GM12873 (cell line): ENCODE data around the gene ICAM1.

Source experiments
- TF ChIP-seq, protein P1 (sequence below): IDR thresholded peaks from 2 replicates; pipeline ENCODE4 v1.5.1; 2012; ENCODE audit warnings: low read depth, mild to moderate bottlenecking, moderate library complexity, low read length, control low read depth; ENCODE audit not compliant: insufficient read depth; ENCODE audit errors: missing control alignments

Gene ICAM1

GRCh38 chr19:10321874-10322835 is 51.2 kb downstream of the ICAM1 start:
- TF ChIP-seq, protein P1, sequence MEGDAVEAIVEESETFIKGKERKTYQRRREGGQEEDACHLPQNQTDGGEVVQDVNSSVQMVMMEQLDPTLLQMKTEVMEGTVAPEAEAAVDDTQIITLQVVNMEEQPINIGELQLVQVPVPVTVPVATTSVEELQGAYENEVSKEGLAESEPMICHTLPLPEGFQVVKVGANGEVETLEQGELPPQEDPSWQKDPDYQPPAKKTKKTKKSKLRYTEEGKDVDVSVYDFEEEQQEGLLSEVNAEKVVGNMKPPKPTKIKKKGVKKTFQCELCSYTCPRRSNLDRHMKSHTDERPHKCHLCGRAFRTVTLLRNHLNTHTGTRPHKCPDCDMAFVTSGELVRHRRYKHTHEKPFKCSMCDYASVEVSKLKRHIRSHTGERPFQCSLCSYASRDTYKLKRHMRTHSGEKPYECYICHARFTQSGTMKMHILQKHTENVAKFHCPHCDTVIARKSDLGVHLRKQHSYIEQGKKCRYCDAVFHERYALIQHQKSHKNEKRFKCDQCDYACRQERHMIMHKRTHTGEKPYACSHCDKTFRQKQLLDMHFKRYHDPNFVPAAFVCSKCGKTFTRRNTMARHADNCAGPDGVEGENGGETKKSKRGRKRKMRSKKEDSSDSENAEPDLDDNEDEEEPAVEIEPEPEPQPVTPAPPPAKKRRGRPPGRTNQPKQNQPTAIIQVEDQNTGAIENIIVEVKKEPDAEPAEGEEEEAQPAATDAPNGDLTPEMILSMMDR, result no peak

DNA sequence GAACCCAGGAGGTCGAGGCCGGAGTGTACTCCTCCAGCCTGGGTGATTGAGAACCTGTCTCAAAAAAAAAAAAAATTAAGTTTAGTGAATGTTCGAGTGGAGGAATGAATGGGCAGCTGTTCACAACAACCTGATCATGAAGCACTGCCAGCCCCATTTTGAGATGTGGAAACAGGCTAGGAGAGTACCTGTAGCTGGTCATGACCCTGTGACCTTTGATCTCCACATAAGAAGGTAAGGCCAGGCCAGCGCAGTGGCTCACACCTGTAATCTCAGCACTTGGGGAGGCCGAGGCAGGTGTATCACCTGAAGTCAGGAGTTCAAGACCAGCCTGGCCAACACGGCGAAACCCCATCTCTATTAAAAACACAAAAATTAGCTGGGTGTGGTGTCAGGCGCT is 54.8 kb downstream of the ICAM1 start:
- TF ChIP-seq, protein P1, result no peak

GRCh38 chr19:10327793-10328192 is 56.9 kb downstream of the ICAM1 start:
- TF ChIP-seq, protein P1, result no peak

DNA sequence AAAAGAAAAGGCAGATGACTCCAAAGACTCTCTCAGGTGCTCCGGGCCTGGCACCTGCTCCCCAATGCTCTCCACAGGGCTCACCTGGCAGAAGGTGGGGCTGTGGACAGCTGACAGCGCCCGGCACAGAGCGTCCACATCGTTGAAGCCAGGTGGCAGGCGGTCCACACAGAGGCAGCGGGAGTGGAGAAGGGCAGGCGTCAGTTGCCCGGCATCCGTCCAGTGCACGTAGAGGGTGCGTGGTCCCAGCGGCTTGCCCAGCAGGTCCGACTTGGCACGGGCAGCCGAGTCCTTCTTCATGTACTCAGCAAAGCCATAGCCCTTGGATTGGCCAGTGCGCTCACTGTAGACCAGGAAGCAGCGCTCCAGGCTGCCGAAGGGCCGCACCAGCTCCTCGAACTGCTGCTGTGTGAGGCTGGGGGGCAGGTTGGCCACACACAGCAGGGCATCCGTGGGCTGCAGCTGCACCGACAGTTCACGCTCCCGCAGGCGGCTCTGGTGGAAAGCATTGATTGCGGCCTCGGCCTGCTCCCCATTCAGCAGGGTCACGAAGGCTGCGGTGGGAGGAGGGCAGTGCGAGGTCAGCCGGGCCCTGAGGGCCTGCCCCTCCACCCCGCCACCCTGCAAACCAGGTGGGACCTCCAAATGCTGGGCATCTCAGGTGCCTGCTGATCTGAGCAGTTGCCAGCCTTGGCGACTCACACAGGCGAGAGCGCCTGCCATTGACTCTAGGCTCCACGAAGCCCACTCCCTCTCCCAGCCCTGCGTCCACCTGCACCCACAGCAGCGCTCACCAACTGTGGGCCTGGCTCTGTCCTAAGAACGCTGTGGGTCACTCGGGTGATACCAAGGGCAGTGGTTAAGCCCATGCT is 57.9 kb downstream of the ICAM1 start:
- TF ChIP-seq, protein P1, result no peak

DNA sequence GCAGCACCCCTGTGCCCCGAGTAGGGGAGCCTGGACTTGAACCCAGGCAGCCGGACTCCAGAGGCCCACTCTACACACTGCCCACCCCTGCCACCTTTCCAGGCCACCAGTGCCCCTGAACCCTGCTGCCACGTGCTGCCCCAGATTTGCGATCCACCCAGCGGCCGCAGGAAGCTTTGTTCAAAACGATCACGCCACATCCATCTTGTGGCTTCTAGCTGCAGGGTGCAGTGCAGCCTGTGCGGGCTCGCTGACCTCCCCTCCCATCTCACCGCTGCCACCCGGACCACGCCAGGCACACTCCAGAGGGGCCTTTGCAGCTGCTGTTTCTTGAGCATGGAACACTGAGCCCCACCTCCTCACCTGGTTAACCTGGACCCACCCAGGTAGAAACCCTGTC is 58.6 kb downstream of the ICAM1 start:
- TF ChIP-seq, protein P1, result no peak

DNA sequence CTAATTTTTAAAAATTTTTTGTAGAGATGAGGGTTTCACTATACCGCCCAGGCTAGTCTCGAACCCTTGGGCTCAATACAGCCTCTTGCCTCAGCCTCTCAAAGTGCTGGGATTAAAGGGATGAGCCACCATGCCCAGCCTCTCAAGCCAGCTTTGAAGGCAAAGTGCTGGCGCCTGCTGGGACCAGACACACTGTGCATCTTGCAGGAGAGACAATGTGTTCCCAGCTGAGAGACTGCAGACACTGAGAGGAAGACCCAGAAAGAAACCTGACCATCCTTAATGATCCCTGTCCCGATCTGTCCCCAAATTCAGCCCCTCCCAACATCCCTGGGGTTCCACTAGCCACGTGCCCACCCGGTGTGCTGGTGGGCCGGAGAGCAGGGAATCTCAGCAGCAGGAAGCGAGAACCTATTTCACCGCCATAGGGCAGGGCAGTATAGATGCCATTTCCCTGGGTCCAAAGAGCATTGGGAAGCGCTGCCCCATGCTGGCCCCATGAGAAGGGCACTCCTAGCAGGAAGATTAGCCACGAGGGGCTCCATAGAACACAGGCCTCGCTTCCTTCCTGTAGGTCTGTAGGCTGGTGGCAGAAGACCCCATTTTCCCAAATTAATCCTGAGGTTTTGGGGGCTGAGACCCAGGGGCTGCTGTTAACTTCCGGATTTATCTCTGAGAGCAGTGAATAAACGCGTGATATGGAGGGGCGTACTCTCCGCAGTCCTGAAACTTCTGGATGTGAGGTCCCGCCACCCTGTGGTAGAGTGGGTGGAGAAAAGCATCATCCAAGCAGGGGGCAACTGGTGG is 61.4 kb downstream of the ICAM1 start:
- TF ChIP-seq, protein P1, result no peak
